Esophagus (tissue), 2 donors: ENCODE results near the gene CDC14A. TPM values are rescaled to one million over a fixed set of nuclear protein-coding genes. Genes with fewer than 3 reads are reported as not detected.

Experiments
- H3K27ac ChIP-seq, 2 donors: one replicate each; pipeline ENCODE4 v1.5.1; 2013; ENCODE audit warnings: low read depth in 2 of 2, mild to moderate bottlenecking in 2 of 2, inconsistent platforms in 1 of 2, low read length in 1 of 2, moderate library complexity in 1 of 2
- H3K27me3 ChIP-seq, 2 donors: one replicate each; pipeline ENCODE4 v1.6.1; 2013; ENCODE audit warnings: low read length in 2 of 2, control low read depth in 1 of 2, mild to moderate bottlenecking in 1 of 2; ENCODE audit not compliant: insufficient read depth in 2 of 2, control insufficient read depth in 1 of 2
- H3K36me3 ChIP-seq, 2 donors: one replicate each; pipeline ENCODE4 v1.6.1; 2013; ENCODE audit warnings: low read length in 1 of 2; ENCODE audit not compliant: control insufficient read depth in 2 of 2, insufficient read depth in 2 of 2
- H3K4me1 ChIP-seq, 2 donors: one replicate each; pipeline ENCODE4 v1.6.1; 2013; ENCODE audit warnings: low read length in 1 of 2; ENCODE audit not compliant: control insufficient read depth in 2 of 2, insufficient read depth in 2 of 2
- H3K4me3 ChIP-seq, 2 donors: one replicate each; pipeline ENCODE4 v1.5.1; 2013; ENCODE audit warnings: low read length in 2 of 2, mild to moderate bottlenecking in 2 of 2, low read depth in 1 of 2, moderate library complexity in 1 of 2
- H3K9me3 ChIP-seq, 2 donors: one replicate each; pipeline ENCODE4 v1.6.1; 2013; ENCODE audit warnings: mild to moderate bottlenecking in 2 of 2, low read depth in 1 of 2, low read length in 1 of 2, moderate library complexity in 1 of 2; ENCODE audit not compliant: control insufficient read depth in 2 of 2, insufficient read depth in 1 of 2
- WGBS, 2 donors: extraction: QIAGEN DNeasy Blood & Tissue Kit; methylation state at CpG; one replicate each; pipeline ENCODE4 v1.1.7; 2013; 5-methylcytosine and 5-hydroxymethylcytosine counted together
- polyA plus RNA-seq, 2 donors: library from polyadenylated mRNA; stranded (reverse); fragments of 200-250 nt; gene quantifications; one replicate each; pipeline ENCODE4 v1.2.3, GENCODE V29; 2013
- donor health status: healthy with polysubstance abuse.
- donor health status: Bipolar disorder and iron deficiency.

CDC14A gene
- polyA plus RNA-seq, 2 donors, result 1.0 to 1.2 TPM

- no peak overlapping the region for H3K27ac ChIP-seq
- H3K4me1 ChIP-seq, result no peaks in the 10 kb centered on the region
- H3K9me3 ChIP-seq, result no peaks in the 10 kb centered on the region
- H3K27me3 ChIP-seq, result no peaks in the 10 kb centered on the region
- 88 to 89% methylated on average over 13 of the region's 13 CpGs for WGBS, 2 donors
- H3K4me3 ChIP-seq, result no peak overlapping the region
- H3K36me3 ChIP-seq, result peaks cover 0 to 8% of the 10 kb centered on the region in 2 donors
Observed at GRCh38 chr1:100462326-100463025, 110.2 kb downstream of the CDC14A start.

DNA sequence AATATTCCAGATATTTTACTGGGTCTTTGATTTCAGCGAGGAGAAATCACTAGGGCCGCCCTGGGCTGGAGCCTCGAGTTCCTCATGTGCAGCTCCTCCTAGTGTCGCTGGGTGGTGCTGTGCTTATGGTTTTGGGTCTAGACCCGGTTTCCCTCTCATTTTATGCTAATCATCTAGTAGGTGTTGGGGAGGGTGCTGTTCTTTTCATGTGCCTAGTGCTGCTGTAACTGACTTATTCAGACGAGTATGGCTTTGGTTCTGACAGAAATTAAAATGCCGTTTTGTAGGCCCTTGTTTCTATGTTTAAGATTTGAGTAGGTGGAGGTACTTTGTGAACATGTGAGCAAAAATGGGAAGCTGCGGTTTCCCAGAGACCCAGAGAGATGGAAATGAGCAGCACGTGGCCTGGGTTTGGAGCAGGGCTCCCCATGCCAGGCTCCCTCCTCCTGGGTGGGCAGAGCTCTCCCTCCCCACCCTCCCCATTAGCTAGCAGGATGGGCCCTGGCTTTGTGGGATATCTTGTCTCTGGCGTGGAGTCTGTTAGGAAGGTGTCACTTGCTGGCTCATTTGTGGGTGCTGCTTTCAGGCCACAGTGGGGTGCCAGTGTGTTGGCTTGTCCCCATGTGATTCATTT is 111.6 kb downstream of the CDC14A start:
- Histone ChIP-seq H3K27me3 (no peaks in the 10 kb centered on the region), H3K9me3 (no peaks in the 10 kb centered on the region), H3K36me3 (peaks cover 0 to 8% of the 10 kb centered on the region in 2 donors), H3K27ac (no peak overlapping the region), H3K4me1 (no peaks in the 10 kb centered on the region), H3K4me3 (no peak overlapping the region)
- WGBS, 2 donors, result 37 to 46% methylated on average over 10 of the region's 10 CpGs

GRCh38 chr1:100469578-100469977 is 117.3 kb downstream of the CDC14A start:
- H3K36me3 ChIP-seq, result no peaks in the 10 kb centered on the region
- H3K27me3 ChIP-seq, result no peaks in the 10 kb centered on the region
- no peaks in the 10 kb centered on the region for H3K4me1 ChIP-seq
- WGBS, 2 donors, result 86 to 96% methylated on average over 1 of the region's 1 CpG
- no peak overlapping the region for H3K27ac ChIP-seq
- H3K4me3 ChIP-seq, result no peak overlapping the region
- no peaks in the 10 kb centered on the region for H3K9me3 ChIP-seq

GRCh38 chr1:100474834-100475233 is 122.5 kb downstream of the CDC14A start:
- Histone ChIP-seq H3K27ac (no peak overlapping the region), H3K27me3 (no peaks in the 10 kb centered on the region), H3K9me3 (no peaks in the 10 kb centered on the region)

DNA sequence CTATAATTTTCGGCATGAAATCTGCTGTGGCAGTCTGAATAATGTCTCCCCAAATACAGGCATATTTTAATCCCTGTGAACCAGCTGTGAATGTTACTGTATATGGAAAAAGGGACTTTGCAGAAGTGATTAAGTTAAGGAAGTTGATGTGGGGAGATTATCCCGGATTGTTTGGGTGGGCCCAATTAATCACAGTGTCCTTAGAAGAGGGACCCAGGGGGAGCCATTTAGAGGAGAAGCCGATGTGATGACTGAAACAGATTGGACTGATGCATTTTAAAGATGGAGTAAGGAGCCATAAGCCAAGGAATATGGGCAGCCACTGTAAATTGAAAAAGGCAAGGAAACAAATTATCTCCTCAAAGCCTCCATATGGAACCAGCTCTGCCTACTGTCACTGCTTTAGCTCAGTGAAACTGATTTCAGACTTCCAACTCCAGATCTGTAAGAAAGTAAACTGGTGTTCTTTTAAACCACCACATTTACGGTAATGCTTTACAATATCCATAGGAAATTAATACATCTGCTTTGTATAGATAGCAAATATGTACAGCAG is 124.5 kb downstream of the CDC14A start:
- H3K27ac ChIP-seq, result no peak overlapping the region
- no peaks in the 10 kb centered on the region for H3K27me3 ChIP-seq
- H3K36me3 ChIP-seq, result peaks cover 2 to 3% of the 10 kb centered on the region in 2 donors
- H3K9me3 ChIP-seq, result no peaks in the 10 kb centered on the region
- no peaks in the 10 kb centered on the region for H3K4me1 ChIP-seq
- WGBS, 2 donors, result 87 to 91% methylated on average over 4 of the region's 4 CpGs
- H3K4me3 ChIP-seq, result no peak overlapping the region

More at GRCh38 chr1:100474834-100475233, 122.5 kb downstream of the CDC14A start:
- H3K4me3 ChIP-seq, result no peak overlapping the region
- H3K4me1 ChIP-seq, result no peaks in the 10 kb centered on the region
- peaks cover 2 to 3% of the 10 kb centered on the region in 2 donors for H3K36me3 ChIP-seq

GRCh38 chr1:100478816-100479215 is 126.5 kb downstream of the CDC14A start:
- H3K9me3 ChIP-seq, result no peaks in the 10 kb centered on the region
- H3K36me3 ChIP-seq, result peaks cover 2 to 3% of the 10 kb centered on the region in 2 donors
- H3K4me1 ChIP-seq, result no peaks in the 10 kb centered on the region
- H3K27ac ChIP-seq, result no peak overlapping the region
- 86 to 87% methylated on average over 1 of the region's 1 CpG for WGBS, 2 donors
- no peaks in the 10 kb centered on the region for H3K27me3 ChIP-seq
- H3K4me3 ChIP-seq, result no peak overlapping the region

GRCh38 chr1:100479620-100480338 is 127.5 kb downstream of the CDC14A start:
- H3K27ac ChIP-seq, result no peak overlapping the region
- H3K4me1 ChIP-seq, result no peaks in the 10 kb centered on the region
- H3K36me3 ChIP-seq, result peaks cover 2 to 3% of the 10 kb centered on the region in 2 donors
- H3K4me3 ChIP-seq, result no peak overlapping the region
- 88 to 91% methylated on average over 1 of the region's 1 CpG for WGBS, 2 donors
- no peaks in the 10 kb centered on the region for H3K9me3 ChIP-seq
- H3K27me3 ChIP-seq, result no peaks in the 10 kb centered on the region

DNA sequence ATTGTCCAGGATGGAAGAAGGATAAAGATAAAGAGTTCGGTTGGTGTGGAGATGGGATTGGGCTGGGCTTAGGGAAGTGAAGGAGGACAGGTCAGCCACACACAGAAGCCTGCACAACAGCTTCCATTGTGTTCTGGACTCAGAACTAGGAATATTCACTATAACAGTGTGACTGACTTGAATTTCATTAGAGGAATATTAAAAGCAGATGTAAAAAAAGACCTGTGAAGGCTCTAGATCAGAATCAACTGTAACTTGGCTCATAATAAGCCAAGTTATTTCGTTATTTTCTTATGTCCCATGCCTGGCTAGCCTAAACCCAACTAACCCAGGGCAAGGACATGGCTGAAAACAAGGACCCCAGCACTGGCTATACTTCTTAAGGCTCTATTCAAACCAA is 129.0 kb downstream of the CDC14A start:
- Histone ChIP-seq H3K9me3 (no peaks in the 10 kb centered on the region), H3K4me3 (no peak overlapping the region), H3K4me1 (no peaks in the 10 kb centered on the region), H3K36me3 (no peaks in the 10 kb centered on the region), H3K27me3 (no peaks in the 10 kb centered on the region), H3K27ac (no peak overlapping the region)
- WGBS, 2 donors, result 85 to 89% methylated on average over 2 of the region's 2 CpGs

- Histone ChIP-seq H3K4me3 (no peak overlapping the region), H3K4me1 (no peaks in the 10 kb centered on the region), H3K27me3 (no peaks in the 10 kb centered on the region), H3K36me3 (no peaks in the 10 kb centered on the region), H3K9me3 (no peaks in the 10 kb centered on the region), H3K27ac (no peak overlapping the region)
Observed at GRCh38 chr1:100482167-100482566, 129.9 kb downstream of the CDC14A start.
